Measurements from ENCODE around the gene BARHL2.

DNA sequence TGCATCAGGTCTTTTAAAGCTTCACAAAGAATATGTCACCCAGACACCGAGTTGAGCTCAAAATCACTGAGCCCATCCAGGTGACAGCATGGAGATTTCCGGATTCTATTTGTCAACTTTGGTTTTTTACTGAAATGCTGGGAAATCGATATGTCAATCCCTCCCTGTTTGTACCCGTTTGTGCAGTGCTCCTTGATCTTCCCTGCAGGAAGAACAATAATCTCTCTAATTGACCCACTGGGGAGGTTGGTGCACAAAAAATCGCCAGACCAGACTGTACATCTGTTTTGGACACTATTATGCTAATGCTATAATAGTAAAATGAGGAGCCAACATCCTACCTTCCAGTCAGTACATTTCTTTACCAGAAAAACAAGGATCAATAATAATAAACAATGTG lies 1.8 kb downstream of the BARHL2 start:
- TF ChIP-seq, protein P1, sequence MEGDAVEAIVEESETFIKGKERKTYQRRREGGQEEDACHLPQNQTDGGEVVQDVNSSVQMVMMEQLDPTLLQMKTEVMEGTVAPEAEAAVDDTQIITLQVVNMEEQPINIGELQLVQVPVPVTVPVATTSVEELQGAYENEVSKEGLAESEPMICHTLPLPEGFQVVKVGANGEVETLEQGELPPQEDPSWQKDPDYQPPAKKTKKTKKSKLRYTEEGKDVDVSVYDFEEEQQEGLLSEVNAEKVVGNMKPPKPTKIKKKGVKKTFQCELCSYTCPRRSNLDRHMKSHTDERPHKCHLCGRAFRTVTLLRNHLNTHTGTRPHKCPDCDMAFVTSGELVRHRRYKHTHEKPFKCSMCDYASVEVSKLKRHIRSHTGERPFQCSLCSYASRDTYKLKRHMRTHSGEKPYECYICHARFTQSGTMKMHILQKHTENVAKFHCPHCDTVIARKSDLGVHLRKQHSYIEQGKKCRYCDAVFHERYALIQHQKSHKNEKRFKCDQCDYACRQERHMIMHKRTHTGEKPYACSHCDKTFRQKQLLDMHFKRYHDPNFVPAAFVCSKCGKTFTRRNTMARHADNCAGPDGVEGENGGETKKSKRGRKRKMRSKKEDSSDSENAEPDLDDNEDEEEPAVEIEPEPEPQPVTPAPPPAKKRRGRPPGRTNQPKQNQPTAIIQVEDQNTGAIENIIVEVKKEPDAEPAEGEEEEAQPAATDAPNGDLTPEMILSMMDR (conservative IDR thresholded peaks at IDR 0.05), result no peak
- TF ChIP-seq EZH2 (IDR thresholded peaks at IDR 0.05; ENCODE audit: low read depth), result no peak

Measured in PC-9 (cell line).